Muscle of arm (tissue), 12 donors: Measurements from ENCODE around the gene GADD45GIP1. TPM values are rescaled to one million over a fixed set of nuclear protein-coding genes. Genes with fewer than 3 reads are reported as not detected.
"Not testable (repeated sequence)": the region's sequence is repeated elsewhere in the genome, so short reads cannot be mapped to it uniquely, and the experiment has no call there.

Experiments
- DNase-seq: peaks from one replicate; pipeline ENCODE4 v3.0.0-alpha.2; 2013
- polyA plus RNA-seq, 12 donors: library from polyadenylated mRNA; unstranded; fragments of 120-200 nt; gene quantifications; one replicate each; pipeline ENCODE4 v1.2.1, GENCODE V29; 2013; ENCODE audit not compliant: insufficient read length in 12 of 12

The GADD45GIP1 gene
- polyA plus RNA-seq, 12 donors = 31.9 to 47.7 (median 36.5) TPM; not detected in 1

- no peak for DNase-seq
These were observed 8.8 kb upstream of the GADD45GIP1 start for GRCh38 chr19:12965812-12966135.

GRCh38 chr19:12965017-12965811, 8.2 kb upstream of the GADD45GIP1 start:
- peak; percentile 75 for DNase-seq

GRCh38 chr19:12959481-12959880, 2.5 kb upstream of the GADD45GIP1 start:
- DNase-seq = no peak

GRCh38 chr19:12957389-12957952, 448 bp upstream of the GADD45GIP1 start:
- not testable (repeated sequence) for DNase-seq

- DNase-seq = no peak
These were observed 1.0 kb downstream of the GADD45GIP1 start for GRCh38 chr19:12955996-12956395.

GRCh38 chr19:12955575-12955974, 1.4 kb downstream of the GADD45GIP1 start:
- not testable (repeated sequence) for DNase-seq

GRCh38 chr19:12954612-12954962, 2.4 kb downstream of the GADD45GIP1 start:
- no peak for DNase-seq

GRCh38 chr19:12953799-12954611, 3.0 kb downstream of the GADD45GIP1 start:
- DNase-seq = no peak

- no peak for DNase-seq
These were observed 3.8 kb downstream of the GADD45GIP1 start for GRCh38 chr19:12953138-12953798.

- no peak for DNase-seq
These were observed 4.4 kb downstream of the GADD45GIP1 start for GRCh38 chr19:12952488-12953137.

- not testable (repeated sequence) for DNase-seq
These were observed 5.0 kb downstream of the GADD45GIP1 start for GRCh38 chr19:12952050-12952449.

- no peak for DNase-seq
These were observed 7.4 kb downstream of the GADD45GIP1 start for GRCh38 chr19:12949363-12950283.

- DNase-seq = no peak
These were observed 8.2 kb downstream of the GADD45GIP1 start for GRCh38 chr19:12948612-12949362.

GRCh38 chr19:12947702-12948611, 9.1 kb downstream of the GADD45GIP1 start:
- DNase-seq = no peak

GRCh38 chr19:12946731-12947496, 10.1 kb downstream of the GADD45GIP1 start:
- no peak for DNase-seq

- peak; percentile 75 for DNase-seq
These were observed 10.8 kb downstream of the GADD45GIP1 start for GRCh38 chr19:12946092-12946721.

GRCh38 chr19:12945479-12946091, 11.4 kb downstream of the GADD45GIP1 start, which contains the start of gene RAD23A:
Gene RAD23A, plus strand, starts transcription at chr19:12945862. Its CDS starts 87 bp downstream, at chr19:12945949.
- peak; percentile 99 for DNase-seq
